OCI-LY3 (cell line): ENCODE data around the gene RPL32.

ENCODE experiments used
- H2AFZ ChIP-seq: fragments of 200-600, 300-600 bp; shearing (Covaris generic); 2 replicates; pipeline ENCODE4 v1.6.0; 2014; ENCODE audit warnings: antibody characterized with exemption, low read depth, low read length
- H3K27ac ChIP-seq: fragments of 200-600, 300-600 bp; sonication (generic); 2 replicates; pipeline ENCODE4 v1.5.1; 2014; ENCODE audit warnings: mild to moderate bottlenecking, low read length, moderate library complexity, mixed read lengths
- H3K27me3 ChIP-seq: fragments of 200-600, 300-600 bp; sonication (generic); 2 replicates; pipeline ENCODE4 v1.6.1; 2014; ENCODE audit warnings: low read depth, low read length, mixed read lengths
- H3K36me3 ChIP-seq: fragments of 200-600, 300-600 bp; sonication (generic); replicated peaks from 2 replicates; pipeline ENCODE3; 2014; ENCODE audit warnings: low read depth, low read length, mixed read lengths
- H3K4me1 ChIP-seq: fragments of 300-600, 200-600 bp; sonication (generic); 2 replicates; pipeline ENCODE4 v1.6.1; 2014; ENCODE audit warnings: low read length, mixed read lengths
- H3K4me2 ChIP-seq: fragments of 200-600, 300-600 bp; sonication (generic); 2 replicates; pipeline ENCODE4 v1.6.1; 2014; ENCODE audit warnings: low read length, mixed read lengths
- H3K4me3 ChIP-seq: fragments of 300-600, 200-600 bp; sonication (generic); 2 replicates; pipeline ENCODE4 v1.5.1; 2014; ENCODE audit warnings: antibody characterized with exemption, mild to moderate bottlenecking, low read length, moderate library complexity
- H3K79me2 ChIP-seq: fragments of 300-600, 200-600 bp; shearing (Covaris generic); 2 replicates; pipeline ENCODE4 v1.6.1; 2014; ENCODE audit warnings: mild to moderate bottlenecking, low read length, mixed read lengths
- H3K9ac ChIP-seq: fragments of 300-600, 200-600 bp; shearing (Covaris generic); 2 replicates; pipeline ENCODE4 v1.6.0; 2014; ENCODE audit warnings: mild to moderate bottlenecking, low read length, moderate library complexity
- H3K9me3 ChIP-seq: fragments of 200-600, 300-600 bp; shearing (Covaris generic); 2 replicates; pipeline ENCODE4 v1.6.1; 2014; ENCODE audit warnings: low read length, mixed read lengths; ENCODE audit not compliant: insufficient read depth
- H4K20me1 ChIP-seq: fragments of 200-600, 300-600 bp; sonication (generic); 2 replicates; pipeline ENCODE4 v1.6.1; 2016; ENCODE audit warnings: low read length, mixed read lengths; ENCODE audit not compliant: insufficient read depth
- EZH2phosphoT487 ChIP-seq: fragments of 200-600 bp; shearing (Covaris generic); IDR thresholded peaks from 2 replicates; pipeline ENCODE4 v1.6.1; 2018; ENCODE audit warnings: antibody characterized with exemption, mixed run types, low read depth
- TF ChIP-seq, protein P1 (sequence below): fragments of 200-600, 300-600 bp; sonication (generic); IDR thresholded peaks from 2 replicates; pipeline ENCODE4 v1.5.1; 2014; ENCODE audit warnings: antibody characterized with exemption, low read length, low read depth

Gene RPL32

DNA sequence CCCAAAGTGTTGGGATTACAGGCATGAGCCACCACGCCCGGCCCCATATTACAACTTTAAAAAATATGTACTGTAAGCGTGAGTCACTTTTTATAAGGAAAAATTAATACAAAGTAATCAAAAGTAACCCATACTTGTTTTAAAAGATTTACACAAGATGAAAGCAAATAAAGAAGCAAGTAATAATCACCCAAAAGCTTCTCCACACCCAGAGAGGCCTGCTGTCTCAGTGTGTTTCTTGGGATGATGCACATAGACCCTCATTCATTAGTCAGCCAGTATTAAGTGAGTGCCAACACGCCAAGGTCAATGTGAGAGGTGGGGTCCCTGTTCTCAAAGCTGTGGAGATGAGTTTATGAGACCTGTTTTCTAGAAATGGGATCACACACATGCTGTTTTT is 12.0 kb downstream of the RPL32 start:
- peaks cover 21% of the 10 kb centered on the region for H4K20me1 ChIP-seq
- H3K27ac ChIP-seq, result no peak overlapping the region
- no peak overlapping the region for H3K4me2 ChIP-seq
- peaks cover 42% of the 10 kb centered on the region for H3K36me3 ChIP-seq
- no peak for TF ChIP-seq EZH2phosphoT487
- TF ChIP-seq, protein P1, sequence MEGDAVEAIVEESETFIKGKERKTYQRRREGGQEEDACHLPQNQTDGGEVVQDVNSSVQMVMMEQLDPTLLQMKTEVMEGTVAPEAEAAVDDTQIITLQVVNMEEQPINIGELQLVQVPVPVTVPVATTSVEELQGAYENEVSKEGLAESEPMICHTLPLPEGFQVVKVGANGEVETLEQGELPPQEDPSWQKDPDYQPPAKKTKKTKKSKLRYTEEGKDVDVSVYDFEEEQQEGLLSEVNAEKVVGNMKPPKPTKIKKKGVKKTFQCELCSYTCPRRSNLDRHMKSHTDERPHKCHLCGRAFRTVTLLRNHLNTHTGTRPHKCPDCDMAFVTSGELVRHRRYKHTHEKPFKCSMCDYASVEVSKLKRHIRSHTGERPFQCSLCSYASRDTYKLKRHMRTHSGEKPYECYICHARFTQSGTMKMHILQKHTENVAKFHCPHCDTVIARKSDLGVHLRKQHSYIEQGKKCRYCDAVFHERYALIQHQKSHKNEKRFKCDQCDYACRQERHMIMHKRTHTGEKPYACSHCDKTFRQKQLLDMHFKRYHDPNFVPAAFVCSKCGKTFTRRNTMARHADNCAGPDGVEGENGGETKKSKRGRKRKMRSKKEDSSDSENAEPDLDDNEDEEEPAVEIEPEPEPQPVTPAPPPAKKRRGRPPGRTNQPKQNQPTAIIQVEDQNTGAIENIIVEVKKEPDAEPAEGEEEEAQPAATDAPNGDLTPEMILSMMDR, result no peak
- no peaks in the 10 kb centered on the region for H3K79me2 ChIP-seq
- no peak overlapping the region for H2AFZ ChIP-seq
- no peak overlapping the region for H3K4me3 ChIP-seq
- no peaks in the 10 kb centered on the region for H3K4me1 ChIP-seq
- H3K9ac ChIP-seq, result no peak overlapping the region
- no peaks in the 10 kb centered on the region for H3K9me3 ChIP-seq
- H3K27me3 ChIP-seq, result no peaks in the 10 kb centered on the region

DNA sequence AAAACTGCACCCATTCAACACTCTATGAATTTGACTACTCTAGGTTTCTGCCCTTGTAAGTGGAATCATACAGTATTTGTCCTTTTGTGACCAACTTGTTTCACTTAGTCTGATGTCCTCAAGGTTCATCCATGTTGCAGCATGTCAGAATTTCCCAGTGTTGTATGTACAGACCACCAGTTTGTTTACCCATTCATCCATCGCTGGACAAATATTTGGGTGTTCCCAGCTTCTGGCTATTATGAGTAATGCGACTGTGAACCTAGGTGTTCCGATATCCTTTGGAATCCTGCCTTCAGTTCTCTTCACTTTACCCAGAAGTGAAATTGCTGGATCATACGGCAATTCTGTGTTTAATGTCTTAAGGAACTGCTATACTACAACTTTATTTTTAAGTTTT is 12.6 kb downstream of the RPL32 start:
- no peak overlapping the region for H3K4me2 ChIP-seq
- H2AFZ ChIP-seq, result no peak overlapping the region
- peaks cover 15% of the 10 kb centered on the region for H4K20me1 ChIP-seq
- no peak overlapping the region for H3K9ac ChIP-seq
- TF ChIP-seq, protein P1, result no peak
- TF ChIP-seq EZH2phosphoT487, result no peak
- no peaks in the 10 kb centered on the region for H3K27me3 ChIP-seq
- H3K27ac ChIP-seq, result no peak overlapping the region
- no peaks in the 10 kb centered on the region for H3K79me2 ChIP-seq
- peaks cover 36% of the 10 kb centered on the region for H3K36me3 ChIP-seq
- H3K4me3 ChIP-seq, result no peak overlapping the region
- H3K4me1 ChIP-seq, result no peaks in the 10 kb centered on the region
- no peaks in the 10 kb centered on the region for H3K9me3 ChIP-seq

DNA sequence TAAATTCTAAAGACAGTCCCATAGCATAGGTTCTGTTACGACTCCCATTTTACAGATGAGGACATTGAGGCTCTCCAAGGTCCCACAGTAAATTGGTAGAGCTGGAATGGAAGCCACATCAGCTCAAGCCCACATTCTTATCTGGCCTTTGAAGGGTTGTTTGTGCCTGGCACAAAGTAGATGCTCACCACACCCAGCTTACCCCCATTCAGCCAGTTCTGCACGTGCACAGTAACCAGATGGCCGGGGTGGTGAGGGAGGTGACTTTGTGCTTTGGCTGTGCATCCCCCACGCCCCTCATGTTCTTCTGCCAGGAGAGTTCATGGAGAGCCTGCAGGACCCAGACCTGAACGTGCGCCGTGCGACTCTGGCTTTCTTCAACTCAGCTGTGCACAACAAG is 16.2 kb downstream of the RPL32 start:
- no peaks in the 10 kb centered on the region for H3K79me2 ChIP-seq
- H3K4me3 ChIP-seq, result no peak overlapping the region
- H3K4me2 ChIP-seq, result no peak overlapping the region
- H3K27me3 ChIP-seq, result no peaks in the 10 kb centered on the region
- no peaks in the 10 kb centered on the region for H4K20me1 ChIP-seq
- H3K9me3 ChIP-seq, result no peaks in the 10 kb centered on the region
- H3K9ac ChIP-seq, result no peak overlapping the region
- H3K27ac ChIP-seq, result no peak overlapping the region
- TF ChIP-seq, protein P1, result no peak
- TF ChIP-seq EZH2phosphoT487, result no peak
- no peaks in the 10 kb centered on the region for H3K4me1 ChIP-seq
- peaks cover 8% of the 10 kb centered on the region for H3K36me3 ChIP-seq
- H2AFZ ChIP-seq, result no peak overlapping the region

DNA sequence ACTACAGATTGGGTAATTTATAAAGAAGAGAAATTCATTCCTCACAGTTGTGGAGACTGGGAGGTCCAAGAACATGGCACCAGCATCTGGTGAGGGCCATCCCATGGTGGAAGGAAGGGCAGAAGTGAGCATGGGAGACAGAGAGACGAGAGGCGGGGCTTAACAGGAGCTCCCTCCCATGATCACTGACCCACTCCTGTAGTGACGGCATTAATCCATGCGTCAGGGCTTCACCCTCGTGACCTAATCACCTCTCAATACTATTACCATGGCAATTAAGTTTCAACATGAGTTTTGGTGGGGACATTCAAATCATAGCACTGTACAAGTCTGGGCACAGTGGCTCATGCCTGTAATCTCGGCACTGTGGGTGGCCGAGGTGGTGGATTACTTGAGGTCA is 17.1 kb downstream of the RPL32 start:
- TF ChIP-seq, protein P1, result no peak
- TF ChIP-seq EZH2phosphoT487, result no peak
- Histone ChIP-seq H3K36me3 (peaks cover 3% of the 10 kb centered on the region), H3K4me3 (no peak overlapping the region), H3K79me2 (no peaks in the 10 kb centered on the region), H4K20me1 (no peaks in the 10 kb centered on the region), H3K4me1 (peaks cover 2% of the 10 kb centered on the region; the same call in 1 of the 2 replicates), H3K27ac (no peak overlapping the region), H2AFZ (no peak overlapping the region), H3K9ac (no peak overlapping the region), H3K4me2 (no peak overlapping the region), H3K27me3 (no peaks in the 10 kb centered on the region), H3K9me3 (no peaks in the 10 kb centered on the region)
